ENCODE data around the gene PTPN18.

PTPN18 gene

GRCh38 chr2:130335226-130335625 is 20.6 kb upstream of the PTPN18 start:
- TF ChIP-seq, protein P1, sequence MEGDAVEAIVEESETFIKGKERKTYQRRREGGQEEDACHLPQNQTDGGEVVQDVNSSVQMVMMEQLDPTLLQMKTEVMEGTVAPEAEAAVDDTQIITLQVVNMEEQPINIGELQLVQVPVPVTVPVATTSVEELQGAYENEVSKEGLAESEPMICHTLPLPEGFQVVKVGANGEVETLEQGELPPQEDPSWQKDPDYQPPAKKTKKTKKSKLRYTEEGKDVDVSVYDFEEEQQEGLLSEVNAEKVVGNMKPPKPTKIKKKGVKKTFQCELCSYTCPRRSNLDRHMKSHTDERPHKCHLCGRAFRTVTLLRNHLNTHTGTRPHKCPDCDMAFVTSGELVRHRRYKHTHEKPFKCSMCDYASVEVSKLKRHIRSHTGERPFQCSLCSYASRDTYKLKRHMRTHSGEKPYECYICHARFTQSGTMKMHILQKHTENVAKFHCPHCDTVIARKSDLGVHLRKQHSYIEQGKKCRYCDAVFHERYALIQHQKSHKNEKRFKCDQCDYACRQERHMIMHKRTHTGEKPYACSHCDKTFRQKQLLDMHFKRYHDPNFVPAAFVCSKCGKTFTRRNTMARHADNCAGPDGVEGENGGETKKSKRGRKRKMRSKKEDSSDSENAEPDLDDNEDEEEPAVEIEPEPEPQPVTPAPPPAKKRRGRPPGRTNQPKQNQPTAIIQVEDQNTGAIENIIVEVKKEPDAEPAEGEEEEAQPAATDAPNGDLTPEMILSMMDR (IDR thresholded peaks at IDR 0.05; ENCODE audit: low read depth, low read length): no peak
- in situ Hi-C loops (cut with HindIII; ENCODE audit: low sequenced_read_pairs): no loop called here
- no peak overlapping the region for H3K4me3 ChIP-seq (ENCODE audit: low read depth, low read length)
- no peak for DNase-seq (ENCODE audit: low read depth, low spot score)

GRCh38 chr2:130336150-130336876 is 19.5 kb upstream of the PTPN18 start:
- in situ Hi-C loops (cut with HindIII; ENCODE audit: low sequenced_read_pairs): no loop called here
- TF ChIP-seq, protein P1 (IDR thresholded peaks at IDR 0.05; ENCODE audit: low read depth, low read length): no peak
- H3K4me3 ChIP-seq (ENCODE audit: low read depth, low read length): no peak overlapping the region
- DNase-seq (ENCODE audit: low read depth, low spot score): no peak

GRCh38 chr2:130336877-130337734 is 18.8 kb upstream of the PTPN18 start:
- H3K4me3 ChIP-seq (ENCODE audit: low read depth, low read length): peak overlapping the region; percentile 45
- DNase-seq (ENCODE audit: low read depth, low spot score): peak; percentile 84
- TF ChIP-seq, protein P1 (IDR thresholded peaks at IDR 0.05; ENCODE audit: low read depth, low read length): no peak

DNA sequence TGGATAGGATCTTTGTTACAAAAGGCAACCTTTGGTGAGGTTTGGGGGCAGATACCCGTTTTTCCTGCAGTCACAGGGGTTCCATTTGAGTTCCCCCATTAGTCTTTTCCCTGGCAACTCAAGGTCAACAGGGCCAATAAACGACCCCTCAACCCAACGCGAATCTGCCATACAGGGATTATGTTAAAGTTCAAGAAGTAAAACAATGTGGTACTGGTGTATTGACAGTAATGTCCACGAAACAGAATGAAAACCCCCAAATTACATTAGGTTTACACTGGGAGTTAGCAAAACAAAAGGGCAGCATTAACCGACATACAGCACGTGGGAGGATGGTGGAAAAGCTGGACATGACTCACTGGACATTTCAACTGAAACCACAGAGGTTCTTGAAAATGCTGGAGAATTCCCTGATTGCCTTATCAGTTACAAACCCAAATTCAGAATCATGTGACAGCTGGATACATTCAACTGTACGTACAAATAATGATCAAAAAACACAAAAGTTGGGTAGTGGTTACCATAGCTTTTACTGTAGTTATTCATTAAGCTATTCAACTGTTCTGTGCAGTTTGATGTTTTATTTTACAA is 18.0 kb upstream of the PTPN18 start:
- TF ChIP-seq, protein P1 (IDR thresholded peaks at IDR 0.05; ENCODE audit: low read depth, low read length): no peak
- peak; percentile 70 for DNase-seq (ENCODE audit: low read depth, low spot score)
- H3K4me3 ChIP-seq (ENCODE audit: low read depth, low read length): peak overlapping the region; percentile 45
- in situ Hi-C loops (cut with HindIII; ENCODE audit: low sequenced_read_pairs): no loop called here

More at GRCh38 chr2:130336877-130337734, 18.8 kb upstream of the PTPN18 start:
- in situ Hi-C loops (cut with HindIII; ENCODE audit: low sequenced_read_pairs): no loop called here

DNA sequence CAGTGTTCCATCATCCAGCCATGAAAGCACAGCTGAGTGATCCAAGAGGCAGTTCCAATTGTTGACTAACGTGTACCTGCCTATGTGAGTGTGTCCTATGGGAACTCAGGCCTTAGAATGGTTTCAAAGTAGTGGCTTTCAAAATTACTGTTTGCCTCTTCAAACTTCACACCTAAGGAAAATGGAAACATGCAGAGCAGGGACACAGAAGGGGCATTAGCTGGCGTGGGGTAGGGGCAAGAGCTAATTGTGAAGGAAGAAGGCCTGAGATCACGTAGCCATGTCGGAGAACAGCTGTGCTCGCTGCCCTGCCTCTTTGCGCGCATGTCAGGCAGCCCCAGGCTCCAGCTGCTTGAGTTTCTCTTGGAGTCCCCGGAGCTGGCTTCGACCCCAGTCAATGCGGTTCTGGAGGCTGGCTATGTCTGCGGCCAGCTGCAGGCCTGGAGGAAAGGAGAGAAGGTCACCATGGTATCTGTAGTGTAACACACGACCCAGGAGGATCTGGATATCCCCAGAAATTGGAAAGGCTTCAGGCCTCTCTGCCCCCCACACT is 17.0 kb upstream of the PTPN18 start:
- TF ChIP-seq, protein P1 (IDR thresholded peaks at IDR 0.05; ENCODE audit: low read depth, low read length): no peak
- in situ Hi-C loops (cut with HindIII; ENCODE audit: low sequenced_read_pairs): no loop called here
- DNase-seq (ENCODE audit: low read depth, low spot score): no peak
- no peak overlapping the region for H3K4me3 ChIP-seq (ENCODE audit: low read depth, low read length)
